Measurements from ENCODE around the gene TMEM106C.
"Not testable (repeated sequence)": the region's sequence is repeated elsewhere in the genome, so short reads cannot be mapped to it uniquely, and the experiment has no call there.

The TMEM106C gene

GRCh38 chr12:47949441-47950341 is 13.7 kb upstream of the TMEM106C start:
- DNase-seq (ENCODE audit: low read depth): peak; percentile 74

- no peak for DNase-seq (ENCODE audit: low read depth)
These were observed 12.4 kb upstream of the TMEM106C start for GRCh38 chr12:47950856-47951468.

DNA sequence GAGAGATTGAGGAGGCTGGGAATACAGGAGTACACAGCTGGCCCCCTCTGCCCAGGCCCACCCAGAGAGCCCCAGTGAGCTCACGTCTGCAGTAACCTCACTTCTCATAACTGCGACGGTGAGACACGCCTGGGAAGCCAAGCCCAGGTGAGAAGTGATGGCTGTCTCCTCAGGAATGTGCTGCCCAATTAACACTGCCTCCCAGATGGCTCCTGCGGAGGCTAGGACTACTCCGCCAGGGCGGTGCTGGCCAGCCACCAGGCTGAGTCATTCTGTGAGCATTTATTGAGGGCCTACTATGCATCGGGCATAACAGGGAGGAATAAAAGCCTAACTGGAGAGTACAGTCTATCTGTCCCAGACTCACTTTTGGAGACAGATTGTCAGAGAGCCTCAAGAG is 9.3 kb upstream of the TMEM106C start:
- DNase-seq (ENCODE audit: low read depth): no peak

- peak; percentile 24 for DNase-seq (ENCODE audit: low read depth)
These were observed 8.8 kb upstream of the TMEM106C start for GRCh38 chr12:47954467-47955045.

DNA sequence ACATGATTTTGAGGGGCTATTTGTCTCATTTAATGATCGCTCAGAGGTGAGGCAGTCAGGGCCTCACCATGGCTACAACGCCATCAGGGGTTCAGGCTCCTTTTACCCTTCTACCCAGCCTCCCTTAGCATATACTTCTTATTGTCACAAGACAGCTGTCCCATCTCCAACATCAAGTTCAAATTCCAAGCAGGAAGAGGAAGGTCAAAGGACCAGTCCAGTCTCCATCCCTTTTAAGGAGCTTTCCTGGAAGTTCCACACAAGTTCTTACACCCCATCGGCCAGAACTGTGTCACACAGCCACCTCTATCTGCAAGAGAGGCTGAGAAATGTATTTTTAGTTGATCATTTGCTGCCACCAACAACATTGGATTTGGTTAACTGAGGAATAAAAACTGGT is 8.3 kb upstream of the TMEM106C start:
- no peak for DNase-seq (ENCODE audit: low read depth)

GRCh38 chr12:47957671-47958070 is 5.7 kb upstream of the TMEM106C start:
- DNase-seq (ENCODE audit: low read depth): not testable (repeated sequence)

GRCh38 chr12:47962198-47962597 is 1.2 kb upstream of the TMEM106C start:
- DNase-seq (ENCODE audit: low read depth): no peak

DNA sequence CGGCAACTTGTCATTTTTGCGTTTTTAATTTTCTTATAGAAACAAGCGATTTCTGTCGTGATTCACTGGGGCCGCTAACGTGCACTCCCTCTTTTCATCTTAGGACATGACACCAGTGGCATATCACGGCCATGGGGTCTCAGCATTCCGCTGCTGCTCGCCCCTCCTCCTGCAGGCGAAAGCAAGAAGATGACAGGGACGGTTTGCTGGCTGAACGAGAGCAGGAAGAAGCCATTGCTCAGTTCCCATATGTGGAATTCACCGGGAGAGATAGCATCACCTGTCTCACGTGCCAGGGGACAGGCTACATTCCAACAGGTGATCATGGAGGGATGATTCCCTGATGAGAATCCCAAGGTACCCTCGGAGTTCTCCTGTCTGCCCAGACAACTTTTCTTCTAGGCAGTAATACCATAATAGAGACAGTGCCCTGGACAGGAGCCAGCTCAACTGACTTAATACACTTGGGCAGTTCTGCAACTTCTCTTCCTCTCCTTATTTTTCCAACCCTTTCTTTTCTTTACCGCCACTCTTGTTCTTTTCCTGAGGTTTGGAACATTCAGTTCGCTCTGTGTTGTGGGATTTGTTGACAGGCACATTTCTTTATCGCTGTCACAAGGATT is 821 bp downstream of the TMEM106C start:
- DNase-seq (ENCODE audit: low read depth): no peak

DNA sequence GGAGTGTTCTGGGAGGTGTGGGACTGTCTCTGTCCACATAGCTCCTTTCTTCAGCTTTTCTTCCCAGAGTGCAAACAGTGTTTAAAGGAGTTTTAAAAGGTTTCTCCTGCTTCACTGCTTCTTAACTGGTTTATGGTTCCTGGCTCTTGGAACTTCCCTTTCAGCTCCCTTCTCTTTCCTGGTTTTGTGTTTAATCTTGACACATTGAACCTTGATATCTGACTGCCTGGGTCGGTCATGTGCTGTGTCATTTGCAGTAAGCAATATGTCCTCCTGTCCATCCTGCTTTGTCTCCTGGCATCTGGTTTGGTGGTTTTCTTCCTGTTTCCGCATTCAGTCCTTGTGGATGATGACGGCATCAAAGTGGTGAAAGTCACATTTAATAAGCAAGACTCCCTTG is 2.2 kb downstream of the TMEM106C start:
- no peak for DNase-seq (ENCODE audit: low read depth)

DNA sequence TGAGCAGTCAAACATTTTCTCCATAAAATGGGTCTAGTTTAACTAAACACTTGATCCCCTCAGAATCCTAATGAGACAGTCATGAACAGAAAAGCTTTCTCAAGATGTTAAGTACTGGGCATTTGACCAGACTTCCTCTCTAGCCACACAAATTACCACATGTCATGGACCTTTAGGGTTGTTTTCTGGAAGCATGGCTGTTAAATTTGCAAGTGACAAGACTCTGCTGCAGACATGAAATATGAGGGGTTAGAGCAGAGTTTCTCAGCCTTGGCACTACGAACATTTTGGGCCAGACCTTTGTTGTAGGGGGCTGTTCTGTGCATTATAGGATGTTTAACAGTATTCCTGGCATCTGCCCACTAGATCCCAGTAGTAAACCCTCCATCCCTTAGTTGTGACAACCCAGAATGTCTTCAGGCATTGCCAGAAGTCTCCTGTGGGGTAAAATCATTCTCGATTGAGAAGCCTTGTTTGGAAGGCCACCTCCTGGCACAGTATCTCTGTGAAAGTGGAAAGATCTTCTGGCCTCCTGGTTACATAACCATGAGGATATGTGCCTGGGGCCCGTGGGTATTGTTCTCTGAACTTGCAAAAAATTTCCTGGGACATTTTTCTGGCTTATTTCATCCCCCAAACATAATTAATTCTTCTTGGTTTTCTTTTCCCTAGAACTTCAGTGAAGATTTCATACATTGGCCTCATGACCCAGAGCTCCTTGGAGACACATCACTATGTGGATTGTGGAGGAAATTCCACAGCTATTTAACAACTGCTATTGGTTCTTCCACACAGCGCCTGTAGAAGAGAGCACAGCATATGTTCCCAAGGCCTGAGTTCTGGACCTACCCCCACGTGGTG is 4.3 kb downstream of the TMEM106C start:
- peak; percentile 43 for DNase-seq (ENCODE audit: low read depth)

DNA sequence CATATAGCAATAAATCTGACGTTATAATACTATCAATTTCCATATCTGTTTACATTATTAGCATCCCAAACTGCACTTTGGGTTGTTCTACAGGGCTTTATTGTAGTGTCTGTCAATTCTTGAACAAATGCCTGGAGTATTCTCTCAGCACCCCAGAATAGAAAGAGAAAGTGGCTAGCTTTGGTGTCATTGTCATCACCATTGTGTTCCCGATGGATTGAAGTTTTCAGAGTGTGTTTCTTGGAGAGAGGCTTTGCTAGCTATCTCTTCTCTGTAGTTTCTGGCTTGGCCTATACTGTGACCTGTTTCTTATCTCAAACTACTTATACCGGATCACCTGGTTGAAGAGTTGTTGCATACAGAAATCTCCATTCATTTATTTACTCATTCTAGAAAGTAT is 6.4 kb downstream of the TMEM106C start:
- no peak for DNase-seq (ENCODE audit: low read depth)

DNA sequence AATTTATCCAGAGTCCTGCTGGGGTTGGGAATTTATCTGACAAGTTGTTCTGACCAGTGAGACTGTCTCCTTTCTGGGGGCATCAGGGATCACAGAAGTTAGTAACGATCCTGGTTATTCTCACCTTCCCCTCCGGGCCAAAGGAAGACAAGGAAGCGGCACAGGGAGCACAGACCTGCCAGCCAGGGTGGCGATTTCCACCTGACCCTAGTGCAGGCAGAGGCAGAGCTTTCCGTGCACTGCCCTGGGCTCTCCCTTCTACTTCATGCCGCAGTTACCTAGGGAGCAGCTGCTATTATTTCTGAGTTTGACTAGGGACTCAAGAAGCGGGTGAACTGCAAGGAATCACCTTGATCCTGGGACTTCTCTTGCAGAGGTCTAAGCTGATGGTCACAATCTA is 7.4 kb downstream of the TMEM106C start:
- DNase-seq (ENCODE audit: low read depth): no peak

GRCh38 chr12:47972895-47973294 is 9.5 kb downstream of the TMEM106C start:
- DNase-seq (ENCODE audit: low read depth): no peak

DNA sequence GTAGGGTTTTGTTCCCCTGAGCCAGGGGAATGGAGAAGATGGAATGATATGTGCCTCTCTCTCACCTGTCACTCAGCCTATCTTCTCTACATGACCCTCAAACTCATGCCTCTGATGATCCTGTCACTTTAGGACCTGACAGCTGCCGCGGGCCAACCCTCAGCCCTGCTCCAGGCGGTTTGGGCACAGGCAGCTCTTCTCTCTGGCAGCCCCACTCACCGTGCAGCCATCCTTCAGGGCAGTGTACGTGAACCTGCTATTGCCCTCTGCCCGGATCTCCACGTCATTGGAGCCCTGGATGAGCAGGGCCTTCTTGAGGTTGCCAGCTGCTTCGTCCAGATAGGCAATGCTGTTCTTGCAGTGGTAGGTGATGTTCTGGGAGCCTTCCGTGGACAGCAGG is 10.5 kb downstream of the TMEM106C start:
- DNase-seq (ENCODE audit: low read depth): no peak

DNA sequence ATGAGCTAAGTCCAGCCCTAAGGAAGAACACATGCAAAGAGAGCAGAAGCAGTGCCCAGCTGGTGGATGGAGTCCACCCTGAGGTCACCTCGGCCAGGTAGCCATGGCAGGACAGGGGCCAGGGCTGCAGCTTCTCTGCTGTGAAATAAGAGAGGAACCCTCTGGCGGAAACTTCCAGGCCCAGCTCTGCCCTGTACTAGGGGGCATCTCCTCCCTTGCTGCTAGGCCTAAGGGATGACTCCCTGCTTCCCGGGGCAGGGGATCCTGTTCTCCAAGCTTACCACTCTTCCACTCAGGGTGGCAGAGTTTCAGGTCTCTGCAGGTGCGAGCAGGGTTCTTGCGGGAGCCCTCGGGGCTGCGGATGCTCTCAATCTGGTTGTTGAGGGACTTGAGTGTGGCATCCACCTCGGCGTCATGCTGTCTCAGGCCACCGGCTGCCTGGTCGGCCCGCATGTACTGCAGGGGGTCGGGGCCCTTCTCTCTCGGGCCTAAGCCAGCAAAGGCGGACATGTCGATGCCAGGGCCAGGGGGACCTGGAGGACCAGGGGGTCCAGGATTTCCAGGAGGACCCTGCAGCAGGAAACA is 11.7 kb downstream of the TMEM106C start:
- DNase-seq (ENCODE audit: low read depth): no peak

- DNase-seq (ENCODE audit: low read depth): no peak
These were observed 12.4 kb downstream of the TMEM106C start for GRCh38 chr12:47975816-47976215.

DNA sequence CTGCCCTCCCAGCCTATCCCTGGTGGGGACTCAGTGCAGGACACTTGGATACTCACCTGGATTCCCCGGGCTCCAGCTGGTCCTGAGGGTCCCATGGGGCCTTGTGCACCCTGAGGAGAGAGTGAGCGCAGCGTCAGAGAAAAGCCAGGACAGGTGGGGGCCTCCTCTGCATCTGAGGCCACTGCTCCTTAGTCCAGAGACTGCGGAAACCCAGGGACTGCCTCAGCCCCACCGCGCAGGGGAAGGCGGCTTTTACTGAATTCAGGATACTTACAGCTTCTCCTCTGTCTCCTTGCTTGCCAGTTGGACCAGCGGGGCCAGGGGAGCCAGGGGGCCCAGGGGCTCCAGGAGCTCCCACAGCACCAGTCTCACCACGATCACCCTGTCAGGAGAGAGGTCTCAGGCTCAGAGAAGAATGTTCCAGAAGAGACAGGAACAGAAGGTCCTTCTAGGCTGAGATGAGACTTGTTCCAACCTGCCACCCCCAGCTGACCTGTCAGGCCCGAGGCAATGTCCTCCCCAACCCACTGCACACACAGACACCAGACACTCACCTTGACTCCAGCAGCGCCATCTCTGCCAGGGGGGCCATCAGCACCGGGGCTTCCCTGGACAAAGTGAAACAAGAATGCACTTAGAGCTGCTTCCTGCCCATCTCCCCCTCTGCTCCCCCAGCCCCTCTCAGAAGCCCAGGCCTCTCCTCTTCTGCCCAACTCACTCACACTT is 13.8 kb downstream of the TMEM106C start:
- DNase-seq (ENCODE audit: low read depth): no peak

GRCh38 chr12:47977772-47978597 is 14.6 kb downstream of the TMEM106C start:
- DNase-seq (ENCODE audit: low read depth): no peak

GRCh38 chr12:47978598-47978873 is 15.1 kb downstream of the TMEM106C start:
- no peak for DNase-seq (ENCODE audit: low read depth)

- no peak for DNase-seq (ENCODE audit: low read depth)
These were observed 15.8 kb downstream of the TMEM106C start for GRCh38 chr12:47979166-47979565.
